Epithelial cell of proximal tubule (primary cell): ENCODE measurements around the gene GBX2. TPM values are rescaled to one million over a fixed set of nuclear protein-coding genes. Genes with fewer than 3 reads are reported as not detected.

Experiments used
- DNase-seq: peaks from one replicate; pipeline ENCODE4 v3.0.0-alpha.2; 2011; ENCODE audit warnings: low read depth
- H3K4me3 ChIP-seq: 2 replicates; pipeline ENCODE4 v1.5.1; 2011; ENCODE audit warnings: low read depth, mild to moderate bottlenecking, low read length
- CTCF ChIP-seq: conservative IDR thresholded peaks from 2 replicates; pipeline ENCODE4 v1.5.1; 2012; ENCODE audit warnings: low read depth, mild to moderate bottlenecking, low read length
- total RNA-seq: library from RNA; depleted of rRNA; stranded (reverse); fragments of >200 nt; gene quantifications from 2 replicates; pipeline ENCODE4 v1.2.3, GENCODE V29; 2015

Gene GBX2
- total RNA-seq, 1 donor from 2014 or later = 4.8 TPM

- no peak for TF ChIP-seq CTCF
- no peak overlapping the region for H3K4me3 ChIP-seq
- DNase-seq = no peak
Measured at GRCh38 chr2:236205867-236206645, 37.9 kb upstream of the GBX2 start.

GRCh38 chr2:236204953-236205352 is 36.8 kb upstream of the GBX2 start:
- no peak for DNase-seq
- TF ChIP-seq CTCF = no peak
- no peak overlapping the region for H3K4me3 ChIP-seq

- DNase-seq = no peak
- no peak overlapping the region for H3K4me3 ChIP-seq
- TF ChIP-seq CTCF = no peak
Measured at GRCh38 chr2:236200378-236200777, 32.2 kb upstream of the GBX2 start.

- no peak for TF ChIP-seq CTCF
- DNase-seq = no peak
Measured at GRCh38 chr2:236196366-236196765, 28.2 kb upstream of the GBX2 start.

GRCh38 chr2:236195726-236196125 is 27.5 kb upstream of the GBX2 start:
- no peak overlapping the region for H3K4me3 ChIP-seq
- no peak for DNase-seq
- no peak for TF ChIP-seq CTCF

More at GRCh38 chr2:236196366-236196765, 28.2 kb upstream of the GBX2 start:
- no peak overlapping the region for H3K4me3 ChIP-seq

- no peak for TF ChIP-seq CTCF
Measured at GRCh38 chr2:236194786-236195185, 26.6 kb upstream of the GBX2 start.

GRCh38 chr2:236193026-236193425 is 24.8 kb upstream of the GBX2 start:
- no peak for DNase-seq
- TF ChIP-seq CTCF = no peak
- H3K4me3 ChIP-seq = no peak overlapping the region

More at GRCh38 chr2:236194786-236195185, 26.6 kb upstream of the GBX2 start:
- no peak for DNase-seq
- no peak overlapping the region for H3K4me3 ChIP-seq
